Mesenchymal stem cell (in vitro differentiated cells and primary cell): ENCODE results near the gene LARP4.

Experiments used
- DNase-seq: peaks from one replicate; pipeline ENCODE4 v3.0.0-alpha.2; 2013
- H2AFZ ChIP-seq: one replicate; pipeline ENCODE4 v1.6.1; 2013; ENCODE audit warnings: low read depth, mild to moderate bottlenecking, control low read depth, inconsistent platforms, low read length, moderate library complexity
- H2AK5ac ChIP-seq: 2 replicates; pipeline ENCODE4 v1.6.1; 2013; ENCODE audit warnings: low read length, moderate library complexity, mild to moderate bottlenecking, inconsistent platforms; ENCODE audit not compliant: severe bottlenecking
- H2BK120ac ChIP-seq: one replicate; pipeline ENCODE4 v1.6.1; 2013; ENCODE audit warnings: low read depth, mild to moderate bottlenecking, inconsistent platforms, low read length, moderate library complexity
- H2BK12ac ChIP-seq, 2 experiments: one replicate each; pipeline ENCODE4 v1.6.1; 2013; ENCODE audit warnings: inconsistent platforms in 2 of 2, low read length in 2 of 2, mild to moderate bottlenecking in 2 of 2, moderate library complexity in 2 of 2, control low read depth in 1 of 2
- H2BK15ac ChIP-seq: one replicate; pipeline ENCODE4 v1.6.1; 2013; ENCODE audit warnings: mild to moderate bottlenecking, low read depth, inconsistent platforms; ENCODE audit not compliant: poor library complexity, severe bottlenecking
- H2BK5ac ChIP-seq: 2 replicates; pipeline ENCODE4 v1.6.1; 2013; ENCODE audit warnings: low read depth, mild to moderate bottlenecking, low read length, control low read depth, inconsistent platforms; ENCODE audit not compliant: poor library complexity, severe bottlenecking
- H3K14ac ChIP-seq, 2 experiments: one replicate each; pipeline ENCODE4 v1.6.1; 2013; ENCODE audit warnings: inconsistent platforms in 2 of 2, low read length in 2 of 2, control low read depth in 1 of 2, mild to moderate bottlenecking in 1 of 2, moderate library complexity in 1 of 2
- H3K18ac ChIP-seq, 2 experiments: one replicate each; pipeline ENCODE4 v1.6.1; 2013; ENCODE audit warnings: inconsistent platforms in 2 of 2, low read length in 2 of 2, control low read depth in 1 of 2, low read depth in 1 of 2, mild to moderate bottlenecking in 1 of 2
- H3K23ac ChIP-seq, 2 experiments: one replicate each; pipeline ENCODE4 v1.6.1; 2013; ENCODE audit warnings: inconsistent platforms in 2 of 2, low read length in 2 of 2, mild to moderate bottlenecking in 2 of 2, moderate library complexity in 2 of 2, control low read depth in 1 of 2
- H3K27ac ChIP-seq: 2 replicates; pipeline ENCODE4 v1.5.1; 2013; ENCODE audit warnings: mild to moderate bottlenecking, moderate library complexity, low read length, control low read depth, inconsistent platforms; ENCODE audit not compliant: poor library complexity, severe bottlenecking
- H3K27me3 ChIP-seq, 2 experiments: 2 replicates each; pipeline versions ENCODE4 v1.6.1 to v1.7.0; 2013; ENCODE audit warnings: low read length in 2 of 2, mild to moderate bottlenecking in 2 of 2, moderate library complexity in 2 of 2, control low read depth in 1 of 2, inconsistent platforms in 1 of 2; ENCODE audit not compliant: control insufficient read depth in 1 of 2, insufficient read depth in 1 of 2
- H3K36me3 ChIP-seq, 2 experiments: 2 replicates each; pipeline versions ENCODE4 v1.6.1 to v1.7.0; 2013; ENCODE audit warnings: low read length in 2 of 2, control low read depth in 1 of 2, inconsistent platforms in 1 of 2, low read depth in 1 of 2, mild to moderate bottlenecking in 1 of 2; ENCODE audit not compliant: insufficient read depth in 2 of 2, control insufficient read depth in 1 of 2
- H3K4ac ChIP-seq, 2 experiments: one replicate each; pipeline ENCODE4 v1.6.1; 2013; ENCODE audit warnings: inconsistent platforms in 2 of 2, low read length in 2 of 2, mild to moderate bottlenecking in 2 of 2, moderate library complexity in 2 of 2, control low read depth in 1 of 2, low read depth in 1 of 2
- H3K4me1 ChIP-seq: 2 replicates; pipeline ENCODE4 v1.6.1; 2013; ENCODE audit warnings: low read depth, low read length, control low read depth; ENCODE audit not compliant: control insufficient read depth, insufficient read depth
- H3K4me2 ChIP-seq: 2 replicates; pipeline ENCODE4 v1.6.1; 2013; ENCODE audit warnings: low read length, mild to moderate bottlenecking, inconsistent platforms; ENCODE audit not compliant: poor library complexity, severe bottlenecking
- H3K4me3 ChIP-seq, 2 experiments: 2 replicates each; pipeline versions ENCODE4 v1.5.1 to v1.7.0; 2013; ENCODE audit warnings: low read length in 2 of 2, mild to moderate bottlenecking in 2 of 2, control low read depth in 1 of 2, low read depth in 1 of 2; ENCODE audit not compliant: insufficient read depth in 1 of 2
- H3K79me1 ChIP-seq: replicated peaks from 2 replicates; pipeline ENCODE4 v1.6.1; 2013; ENCODE audit warnings: mild to moderate bottlenecking, control low read depth, low read length, inconsistent platforms; ENCODE audit not compliant: poor library complexity, severe bottlenecking
- H3K9ac ChIP-seq: 2 replicates; pipeline ENCODE4 v1.7.0; 2013; ENCODE audit warnings: mild to moderate bottlenecking, low read length, moderate library complexity
- H3K9me3 ChIP-seq: 2 replicates; pipeline ENCODE4 v1.7.0; 2013; ENCODE audit warnings: mild to moderate bottlenecking, low read length; ENCODE audit not compliant: control insufficient read depth
- H4K8ac ChIP-seq: one replicate; pipeline ENCODE4 v1.6.1; 2013; ENCODE audit warnings: inconsistent platforms, mild to moderate bottlenecking, low read length, moderate library complexity
- H4K91ac ChIP-seq: one replicate; pipeline ENCODE4 v1.6.1; 2013; ENCODE audit warnings: mild to moderate bottlenecking, low read length, inconsistent platforms
- WGBS: methylation state at CpG from one replicate; pipeline ENCODE4 v1.1.7; 2013; ENCODE audit warnings: mixed read lengths; 5-methylcytosine and 5-hydroxymethylcytosine counted together

LARP4 gene

DNA sequence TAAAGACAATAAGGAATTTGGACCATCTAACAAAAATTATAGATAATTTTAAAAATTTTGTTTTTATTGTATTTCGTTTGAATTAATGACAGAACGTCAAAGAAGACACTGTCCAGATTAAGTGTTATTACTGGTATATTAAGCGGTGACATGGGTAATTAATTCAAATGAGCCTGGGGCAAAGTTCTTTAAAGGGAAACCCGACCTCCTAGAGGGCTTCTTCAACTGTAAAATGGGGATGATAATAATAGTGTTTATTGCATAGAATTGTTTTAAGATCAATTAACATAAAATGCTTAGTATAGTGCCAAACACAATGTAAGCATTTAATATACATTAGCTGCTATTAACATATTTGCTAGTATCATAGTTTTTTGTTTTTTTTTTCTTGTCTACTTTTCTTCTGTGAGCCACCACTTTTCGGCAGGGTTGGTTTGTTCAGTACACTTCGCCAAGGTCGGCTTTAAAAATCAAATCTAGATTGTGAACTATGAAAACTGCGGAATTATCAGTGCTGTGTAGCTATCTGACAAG, 514 bp upstream of the LARP4 start:
- Histone ChIP-seq H3K4me1 (peaks cover 7% of the 10 kb centered on the region), H3K4me3 (peak overlapping the region in 1 of 2 experiments; percentile 98), H3K79me1 (no peaks in the 10 kb centered on the region), H4K91ac (no peak overlapping the region), H3K9ac (peak overlapping the region; percentile 95), H2BK15ac (no peak overlapping the region), H2BK5ac (no peak overlapping the region), H2BK12ac (no peak overlapping the region), H4K8ac (no peak overlapping the region), H3K9me3 (no peaks in the 10 kb centered on the region), H2AK5ac (no peak overlapping the region), H2BK120ac (no peak overlapping the region), H3K36me3 (no peaks in the 10 kb centered on the region), H3K23ac (no peak overlapping the region), H3K27me3 (no peaks in the 10 kb centered on the region), H3K27ac (peak overlapping the region; percentile 92), H2AFZ (no peak overlapping the region), H3K18ac (no peak overlapping the region), H3K14ac (no peak overlapping the region), H3K4ac (no peak overlapping the region), H3K4me2 (peak overlapping the region; percentile 50)
- no peak for DNase-seq
- 41% methylated on average over 7 of the region's 8 CpGs for WGBS

DNA sequence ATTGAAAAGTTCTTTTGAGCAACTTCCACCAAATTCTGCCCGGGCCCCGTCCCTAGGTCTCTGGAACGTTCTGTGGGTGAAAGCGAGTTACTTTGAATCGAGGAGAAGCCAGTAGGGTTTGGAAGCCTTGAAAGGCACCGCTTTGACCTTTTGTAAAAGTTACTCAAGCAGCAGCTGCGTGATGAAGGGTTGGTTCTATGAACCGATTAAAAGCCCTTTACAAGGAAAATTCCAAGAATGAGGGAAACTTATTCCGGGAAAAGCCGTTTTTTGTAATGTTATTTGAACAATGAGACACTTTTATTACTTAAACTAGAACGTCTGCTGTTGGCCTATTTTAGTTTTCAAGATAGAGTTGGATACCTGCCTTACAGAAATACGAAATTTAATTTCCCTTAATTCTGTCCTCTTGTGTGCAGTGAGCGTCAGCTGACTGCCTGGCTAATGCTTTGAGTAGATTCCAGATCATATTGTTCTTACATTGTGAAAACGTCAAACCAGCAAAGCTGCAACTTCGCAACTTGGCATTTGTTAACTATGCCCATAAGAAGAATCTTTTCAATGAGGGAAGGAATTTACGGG, 906 bp downstream of the LARP4 start:
- peak overlapping the region in 1 of 2 experiments; percentile 67 for H3K18ac ChIP-seq
- H3K14ac ChIP-seq: no peak overlapping the region
- peak overlapping the region; percentile 95 for H3K9ac ChIP-seq
- peak; percentile 53 for DNase-seq
- no peak overlapping the region for H2AK5ac ChIP-seq
- no peaks in the 10 kb centered on the region for H3K79me1 ChIP-seq
- no peak overlapping the region for H2BK5ac ChIP-seq
- peak overlapping the region in 1 of 2 experiments; percentile 98 for H3K4ac ChIP-seq
- H3K4me3 ChIP-seq: peak overlapping the region; percentile 91 to 98
- H3K36me3 ChIP-seq: no peaks in the 10 kb centered on the region
- 1% methylated on average over 11 of the region's 16 CpGs for WGBS
- peak overlapping the region; percentile 77 for H3K4me2 ChIP-seq
- H4K91ac ChIP-seq: no peak overlapping the region
- peak overlapping the region; percentile 83 for H3K27ac ChIP-seq
- no peak overlapping the region for H2AFZ ChIP-seq
- no peak overlapping the region for H2BK120ac ChIP-seq
- no peaks in the 10 kb centered on the region for H3K27me3 ChIP-seq
- peaks cover 7% of the 10 kb centered on the region for H3K4me1 ChIP-seq
- H2BK15ac ChIP-seq: peak overlapping the region; percentile 15
- H3K23ac ChIP-seq: no peak overlapping the region
- H2BK12ac ChIP-seq: no peak overlapping the region
- H3K9me3 ChIP-seq: no peaks in the 10 kb centered on the region
- no peak overlapping the region for H4K8ac ChIP-seq

GRCh38 chr12:50402264-50403000, 1.7 kb downstream of the LARP4 start:
- Histone ChIP-seq H3K18ac (no peak overlapping the region), H3K36me3 (no peaks in the 10 kb centered on the region), H3K9ac (peak overlapping the region; percentile 95), H3K79me1 (no peaks in the 10 kb centered on the region), H2BK5ac (no peak overlapping the region), H4K91ac (no peak overlapping the region), H2BK120ac (no peak overlapping the region), H3K23ac (no peak overlapping the region), H4K8ac (no peak overlapping the region), H2AK5ac (no peak overlapping the region), H2AFZ (no peak overlapping the region), H3K27ac (no peak overlapping the region), H3K4me2 (peak overlapping the region; percentile 24), H3K4ac (no peak overlapping the region), H3K27me3 (no peaks in the 10 kb centered on the region), H3K9me3 (no peaks in the 10 kb centered on the region), H2BK15ac (no peak overlapping the region), H2BK12ac (no peak overlapping the region), H3K14ac (no peak overlapping the region), H3K4me3 (peak overlapping the region in 1 of 2 experiments; percentile 98), H3K4me1 (peaks cover 7% of the 10 kb centered on the region)
- 30% methylated on average over 2 of the region's 7 CpGs for WGBS
- DNase-seq: peak; percentile 18

GRCh38 chr12:50403001-50403440, 2.3 kb downstream of the LARP4 start:
- H3K79me1 ChIP-seq: peaks cover 1% of the 10 kb centered on the region

More at GRCh38 chr12:50403001-50403440, 2.3 kb downstream of the LARP4 start:
- Histone ChIP-seq H3K27me3 (no peaks in the 10 kb centered on the region), H3K27ac (no peak overlapping the region), H2BK12ac (no peak overlapping the region), H3K23ac (no peak overlapping the region), H2BK5ac (no peak overlapping the region), H3K4me1 (peaks cover 7% of the 10 kb centered on the region), H3K4me3 (peak overlapping the region in 1 of 2 experiments; percentile 98), H2AK5ac (no peak overlapping the region), H3K4me2 (peak overlapping the region; percentile 1), H2BK120ac (no peak overlapping the region), H4K91ac (no peak overlapping the region), H3K4ac (no peak overlapping the region), H3K36me3 (no peaks in the 10 kb centered on the region), H4K8ac (no peak overlapping the region), H3K18ac (no peak overlapping the region), H2BK15ac (no peak overlapping the region), H2AFZ (no peak overlapping the region), H3K9me3 (no peaks in the 10 kb centered on the region), H3K14ac (no peak overlapping the region), H3K9ac (peak overlapping the region; percentile 95)
- no peak for DNase-seq
- WGBS: 73% methylated on average over 2 of the region's 3 CpGs
